IPS DF 4.7 (cell line): Measurements from ENCODE around the gene TMEM50B.
"Not testable (repeated sequence)": the region's sequence is repeated elsewhere in the genome, so short reads cannot be mapped to it uniquely, and the experiment has no call there.

Experiments used
- DNase-seq: peaks from one replicate; pipeline ENCODE4 v3.0.0-alpha.2; 2013; ENCODE audit warnings: low spot score; ENCODE audit errors: extremely low read depth

Gene TMEM50B

GRCh38 chr21:33479679-33480480 lies at the start of gene TMEM50B:
TMEM50B (minus strand) TSS chr21:33479974; CDS start chr21:33468885, 11,089 bp downstream.
- no peak for DNase-seq

- DNase-seq, result no peak
Observed at GRCh38 chr21:33522953-33523349, 43.2 kb upstream of the TMEM50B start.

DNA sequence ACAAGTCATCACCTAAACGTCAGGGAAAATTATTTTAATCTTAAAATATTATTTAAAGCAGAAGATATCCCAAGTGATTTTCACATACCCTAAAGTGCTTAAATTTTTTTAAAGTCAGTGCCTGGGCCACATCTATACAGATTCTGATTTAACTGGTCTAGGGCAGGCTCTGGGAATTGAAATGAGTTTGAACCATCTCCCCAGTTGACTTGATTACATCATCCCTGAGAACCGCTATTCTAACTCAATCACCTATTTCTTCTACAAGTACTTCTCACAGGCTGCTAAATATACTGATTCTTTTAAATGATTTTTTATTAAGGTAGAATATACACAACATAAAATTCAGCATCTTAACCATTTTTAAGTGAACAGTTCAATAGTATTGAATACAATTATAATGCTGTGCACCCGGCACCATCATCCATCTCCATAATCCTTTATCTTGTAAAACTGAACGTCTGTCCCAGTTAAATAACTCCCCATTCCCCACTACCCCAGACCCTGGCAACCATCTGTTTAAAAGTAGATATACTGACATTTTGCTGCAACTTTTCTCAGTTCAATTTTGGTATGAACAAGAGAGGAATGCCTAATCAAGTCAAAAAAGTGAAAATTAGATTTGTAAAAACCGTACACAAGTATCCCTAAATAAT lies 42.7 kb upstream of the TMEM50B start:
- no peak for DNase-seq

- DNase-seq, result no peak
Observed at GRCh38 chr21:33518899-33519298, 39.1 kb upstream of the TMEM50B start.

GRCh38 chr21:33514229-33514628 lies 34.5 kb upstream of the TMEM50B start:
- no peak for DNase-seq

GRCh38 chr21:33512481-33512880 lies 32.7 kb upstream of the TMEM50B start:
- no peak for DNase-seq

- no peak for DNase-seq
Observed at GRCh38 chr21:33511639-33512038, 31.9 kb upstream of the TMEM50B start.

DNA sequence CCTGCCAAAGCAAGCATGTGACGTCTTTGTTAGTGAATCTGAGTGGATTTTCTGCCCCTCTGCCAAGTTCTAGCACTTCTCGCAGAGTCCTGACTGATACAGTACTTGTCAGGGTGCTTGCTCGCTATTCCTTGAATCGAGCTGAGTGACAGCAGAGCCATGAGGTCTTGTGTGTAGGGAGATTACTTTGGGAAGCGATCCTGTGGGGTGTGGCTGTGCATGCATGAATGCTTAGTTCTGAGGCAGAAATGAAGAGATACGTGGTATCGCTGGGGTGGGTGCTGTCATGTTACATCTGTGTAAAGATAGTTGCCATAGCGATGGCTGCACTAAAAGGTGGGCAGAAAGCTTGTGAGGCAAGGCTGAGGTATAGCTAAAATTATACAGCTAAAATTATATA lies 31.1 kb upstream of the TMEM50B start:
- DNase-seq, result no peak

- not testable (repeated sequence) for DNase-seq
Observed at GRCh38 chr21:33507003-33507402, 27.2 kb upstream of the TMEM50B start.

- no peak for DNase-seq
Observed at GRCh38 chr21:33505833-33506232, 26.1 kb upstream of the TMEM50B start.

DNA sequence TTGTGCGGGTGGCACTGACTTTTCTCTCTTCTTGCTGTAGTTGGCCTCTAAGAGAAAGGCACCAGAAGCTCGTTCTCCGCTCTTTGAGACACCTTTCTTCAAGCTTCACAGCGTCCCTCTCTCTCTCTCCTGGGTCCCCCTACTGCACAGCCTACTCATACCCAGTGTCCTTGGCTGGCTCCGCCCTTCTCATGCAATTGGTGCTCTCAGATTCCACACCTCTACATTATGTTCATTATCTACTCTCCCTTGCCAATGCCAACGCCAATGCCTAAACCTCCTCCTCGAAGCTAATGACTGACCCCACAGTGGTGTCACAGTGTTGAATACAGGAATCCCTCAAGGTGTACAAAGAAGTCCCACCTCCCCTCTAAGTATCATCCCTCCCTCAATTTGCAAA lies 16.6 kb upstream of the TMEM50B start:
- no peak for DNase-seq

DNA sequence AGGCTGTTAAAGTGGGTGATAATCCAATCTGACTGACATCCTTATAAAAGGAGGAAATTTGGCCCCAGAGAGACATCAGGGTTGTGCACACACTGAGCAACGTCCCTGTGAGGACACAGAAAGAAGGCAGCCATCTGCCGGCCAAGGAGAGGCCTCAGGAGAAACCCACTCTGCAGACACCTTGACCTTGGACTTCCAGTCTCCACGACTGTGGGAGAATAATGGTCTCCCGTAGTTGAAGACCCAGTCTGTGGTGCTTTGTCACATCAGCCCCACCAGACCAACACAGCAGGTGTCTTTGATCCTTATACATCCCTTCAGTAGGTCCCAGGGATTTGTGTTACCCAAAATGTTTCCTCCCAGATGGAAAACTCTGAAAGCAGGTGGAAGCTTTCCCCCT lies 16.0 kb upstream of the TMEM50B start:
- no peak for DNase-seq

GRCh38 chr21:33493756-33494155 lies 14.0 kb upstream of the TMEM50B start:
- DNase-seq, result no peak

DNA sequence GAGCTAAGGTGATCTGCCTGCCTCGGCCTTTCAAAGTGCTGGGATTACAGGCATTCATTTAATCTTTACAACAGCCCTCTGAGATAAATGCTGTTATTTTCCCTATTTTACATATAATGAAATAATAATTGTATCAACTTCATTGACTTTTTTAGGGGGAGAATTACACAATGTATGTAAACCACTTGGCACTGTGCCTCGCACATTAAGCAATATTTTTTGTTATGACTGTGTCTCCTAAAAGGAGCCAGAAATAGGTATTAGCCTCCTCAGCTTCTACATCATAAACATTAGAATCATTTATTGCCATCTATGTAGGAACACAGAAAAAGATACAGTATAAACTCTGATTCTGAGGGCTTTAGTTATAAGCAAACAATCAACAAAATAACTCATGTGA lies 12.8 kb upstream of the TMEM50B start:
- no peak for DNase-seq

- peak; percentile 68 for DNase-seq
Observed at GRCh38 chr21:33491373-33492102, 11.8 kb upstream of the TMEM50B start, which contains the start of gene DNAJC28. DNAJC28 (minus strand) TSS chr21:33491716; CDS start chr21:33489393, 2,323 bp downstream.

DNA sequence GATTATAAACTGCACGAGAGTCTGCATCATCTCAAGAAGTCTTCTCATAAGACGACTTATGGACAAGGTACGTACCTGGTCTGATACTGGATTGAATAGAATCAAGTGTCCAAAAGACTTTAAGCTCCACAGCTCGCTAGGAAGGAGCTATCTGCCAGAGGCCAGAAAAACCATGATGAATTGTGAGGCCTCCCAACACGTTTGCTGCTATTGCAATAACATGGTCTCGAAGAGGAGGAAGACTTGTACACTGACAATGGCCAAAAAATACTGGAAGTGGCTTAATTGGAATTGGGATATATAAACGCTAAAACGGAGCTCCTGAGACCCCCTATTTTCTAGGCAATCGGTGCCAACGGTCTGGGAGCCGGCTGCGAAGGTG lies 11.2 kb upstream of the TMEM50B start:
- DNase-seq, result no peak

DNA sequence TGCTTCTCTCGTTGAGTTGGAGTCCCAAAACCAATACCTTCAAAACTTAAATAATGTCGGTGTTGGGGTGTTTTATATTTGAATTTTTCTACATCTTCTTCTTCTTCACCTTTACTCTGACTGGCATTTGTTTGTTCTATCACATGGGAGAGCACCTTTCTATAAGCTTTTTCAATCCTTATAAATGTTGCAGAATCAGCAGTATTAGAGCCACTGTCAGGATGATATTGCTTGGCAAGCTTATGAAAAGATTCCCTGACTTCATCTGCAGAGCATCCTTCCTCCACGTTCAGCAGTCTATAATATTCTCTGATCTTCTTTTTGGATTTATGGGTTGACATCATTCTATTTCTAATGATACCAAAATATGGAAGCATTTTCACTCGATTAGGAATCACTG lies 9.2 kb upstream of the TMEM50B start:
- DNase-seq, result no peak

GRCh38 chr21:33487996-33488395 lies 8.2 kb upstream of the TMEM50B start:
- DNase-seq, result no peak

- DNase-seq, result no peak
Observed at GRCh38 chr21:33481314-33481943, 1.7 kb upstream of the TMEM50B start.

GRCh38 chr21:33480481-33481103 lies 818 bp upstream of the TMEM50B start:
- no peak for DNase-seq
